GM21528 (cell line): ENCODE data around the gene SLC49A3.
"Not testable (repeated sequence)": the region's sequence is repeated elsewhere in the genome, so short reads cannot be mapped to it uniquely, and the experiment has no call there.

Experiments
- ATAC-seq: cut with Tn5 transposase; IDR thresholded peaks from one replicate; pipeline ENCODE4 v1.9.1; 2021; ENCODE audit warnings: mild to moderate bottlenecking, moderate library complexity; ENCODE audit not compliant: unreplicated experiment, low FRiP score

Gene SLC49A3

DNA sequence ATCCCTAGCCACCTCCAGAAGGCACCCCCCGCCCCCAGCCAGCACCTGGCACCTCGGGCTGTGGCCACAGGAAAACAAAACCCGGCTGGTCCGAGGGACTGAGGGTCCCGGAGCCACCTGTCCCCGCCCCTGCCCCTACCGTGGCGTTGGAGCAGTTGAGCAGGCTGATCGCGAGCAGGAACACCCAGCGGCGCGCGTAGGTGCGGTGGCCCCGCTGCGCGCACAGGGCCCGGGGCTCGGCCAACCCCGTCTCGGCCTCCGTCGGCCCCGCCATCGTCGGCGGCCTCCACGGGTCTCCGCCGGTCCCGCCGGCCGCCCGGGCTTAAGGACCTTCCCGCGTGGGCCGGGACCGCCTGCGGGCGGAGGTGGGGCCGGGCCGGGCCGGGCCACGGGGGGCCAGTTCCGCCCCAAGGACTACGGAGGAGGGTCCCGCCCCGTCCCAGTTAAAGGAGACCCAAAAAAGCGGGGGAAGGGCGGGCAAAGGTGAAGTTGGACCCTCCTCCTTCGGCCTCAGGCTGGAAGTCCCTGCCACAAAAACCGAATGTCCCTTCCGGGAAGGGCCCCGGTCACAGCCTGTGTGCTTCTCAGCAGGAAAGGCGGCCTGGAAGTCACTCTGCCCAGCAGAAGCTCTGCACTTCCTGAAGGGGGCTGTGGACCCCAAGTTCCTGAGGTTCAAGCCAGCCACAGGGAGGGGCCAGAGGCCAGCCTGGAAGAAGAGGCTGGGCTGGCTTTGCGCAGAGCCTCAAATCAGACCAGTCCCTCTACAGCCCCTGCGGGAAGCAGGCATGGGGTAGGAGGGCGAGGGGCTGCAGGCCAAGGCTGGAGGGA is at the start of gene SLC49A3:
SLC49A3 (minus strand) TSS at position 298 of the 828 bp plus-strand sequence; CDS start at position 274, 24 bp downstream.
- ATAC-seq: no peak

DNA sequence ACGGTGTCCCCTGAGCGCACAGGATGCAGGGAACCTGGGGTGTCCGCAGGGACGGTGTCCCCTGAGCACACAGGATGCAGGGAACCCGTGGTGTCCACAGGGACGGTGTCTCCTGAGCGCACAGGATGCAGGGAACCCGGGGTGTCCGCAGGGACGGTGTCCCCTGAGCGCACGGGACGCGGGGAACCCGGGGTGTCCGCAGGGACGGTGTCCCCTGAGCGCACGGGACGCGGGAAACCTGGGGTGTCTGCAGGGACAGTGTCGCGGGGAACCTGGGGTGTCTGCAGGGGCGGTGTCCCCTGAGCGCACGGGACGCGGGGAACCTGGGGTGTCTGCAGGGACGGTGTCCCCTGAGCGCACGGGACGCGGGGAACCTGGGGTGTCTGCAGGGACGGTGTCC is 47.6 kb upstream of the SLC49A3 start:
- ATAC-seq: not testable (repeated sequence)

DNA sequence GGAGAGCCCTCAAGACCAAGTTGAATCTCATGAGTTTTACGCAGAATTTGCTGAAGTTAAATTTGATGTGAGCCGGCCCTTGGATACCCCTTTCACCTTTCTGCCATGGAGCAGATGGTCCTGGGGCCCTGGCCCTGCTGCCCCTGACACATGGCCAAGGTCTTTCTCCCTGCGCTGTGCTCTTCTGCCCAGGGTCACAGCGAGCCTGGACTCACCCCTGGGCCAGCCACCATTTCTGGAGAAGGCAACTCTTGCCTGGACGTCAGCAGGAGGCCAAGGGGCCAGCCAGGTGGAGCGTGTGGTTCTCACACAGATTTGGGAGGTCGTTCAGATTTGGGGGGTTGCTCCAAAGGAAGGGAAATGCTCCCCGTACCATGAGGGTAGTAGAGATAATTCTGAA is 46.6 kb upstream of the SLC49A3 start:
- ATAC-seq: no peak

DNA sequence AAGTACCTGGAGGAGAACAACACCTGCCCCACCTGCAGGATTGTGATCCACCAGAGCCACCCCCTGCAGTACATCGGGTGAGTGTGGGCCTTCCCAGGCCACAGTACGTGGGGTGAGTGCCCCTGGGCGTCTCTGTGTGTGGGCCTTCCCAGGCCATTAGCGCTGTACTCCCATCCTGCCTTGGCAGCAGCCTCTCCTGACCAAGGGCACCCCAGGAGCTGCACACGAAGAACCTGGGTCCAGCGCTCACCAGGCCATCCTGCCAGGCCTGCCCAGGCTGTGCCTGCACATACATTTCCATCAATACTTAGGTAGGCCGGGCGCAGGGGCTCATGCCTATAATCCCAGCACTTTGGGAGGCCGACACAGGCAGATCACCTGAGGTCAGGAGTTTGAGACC is 46.0 kb upstream of the SLC49A3 start:
- no peak for ATAC-seq

DNA sequence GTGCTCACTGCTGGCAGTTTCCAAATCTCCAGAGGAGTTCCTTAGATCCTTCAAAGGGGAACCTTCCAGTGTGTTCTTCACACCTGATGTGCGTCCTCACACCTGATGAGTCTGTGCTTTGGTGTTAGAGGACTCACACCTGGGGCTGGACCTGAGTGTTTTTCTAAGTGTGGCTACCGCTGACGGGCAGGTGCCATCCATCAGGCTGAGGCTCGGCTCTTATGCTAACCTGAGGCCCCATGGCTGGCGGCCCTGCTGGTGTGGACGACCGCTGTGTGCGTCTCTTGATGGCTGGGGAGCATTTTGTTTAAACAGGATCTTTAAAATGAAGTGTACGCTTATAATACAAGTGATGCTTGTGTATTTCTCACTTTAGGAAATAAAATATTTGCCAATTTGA is 45.1 kb upstream of the SLC49A3 start:
- ATAC-seq: no peak

DNA sequence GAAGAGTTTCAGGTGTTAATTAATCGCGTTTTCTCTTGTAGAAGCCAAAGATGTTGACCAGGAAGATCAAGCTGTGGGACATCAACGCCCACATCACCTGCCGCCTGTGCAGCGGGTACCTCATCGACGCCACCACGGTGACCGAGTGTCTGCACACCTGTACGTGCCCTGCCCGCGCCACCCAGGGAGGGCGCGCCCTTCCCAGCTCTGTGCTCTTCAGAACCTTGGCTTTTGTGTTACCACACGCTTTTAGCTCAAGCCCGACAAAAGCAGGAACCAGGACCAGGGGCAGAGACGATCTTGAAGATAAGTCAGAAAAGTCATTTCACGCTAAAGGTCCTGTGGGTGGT is 44.7 kb upstream of the SLC49A3 start:
- ATAC-seq: no peak

DNA sequence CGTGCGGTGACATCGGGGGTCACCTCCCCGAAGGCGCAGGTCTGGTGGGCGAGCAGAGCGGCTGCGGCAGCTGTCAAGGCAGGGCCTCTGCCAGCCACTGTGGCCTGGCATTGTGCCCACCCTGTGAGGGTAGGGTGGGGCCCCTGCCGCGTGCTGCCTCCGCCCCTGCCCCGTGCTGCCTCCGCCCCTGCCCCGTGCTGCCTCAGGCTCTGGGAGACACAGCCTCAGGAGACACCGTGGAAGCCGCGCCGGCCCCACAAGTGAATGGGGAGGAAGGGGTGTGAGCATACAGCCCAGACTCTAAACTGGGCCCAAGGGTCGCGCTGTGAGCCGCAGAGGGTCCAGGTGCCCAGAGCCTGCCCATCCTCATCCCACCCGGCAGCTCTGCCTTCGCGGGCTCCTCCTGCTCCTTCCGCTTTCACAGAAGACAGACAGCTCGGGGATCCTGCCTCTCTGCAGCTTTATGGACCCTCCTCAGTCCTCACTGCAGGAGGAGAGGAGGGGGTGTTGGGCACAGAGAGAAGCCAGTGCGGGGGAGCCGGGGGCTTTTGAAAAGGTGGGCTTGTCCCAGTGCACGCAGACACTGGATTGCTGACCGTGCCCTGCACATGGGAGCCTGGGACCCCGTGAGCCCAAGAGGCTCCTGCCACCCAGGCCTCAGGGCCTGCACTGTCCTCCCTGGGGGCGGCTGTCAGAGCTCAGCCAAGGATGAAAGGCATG is 44.1 kb upstream of the SLC49A3 start:
- ATAC-seq: no peak

DNA sequence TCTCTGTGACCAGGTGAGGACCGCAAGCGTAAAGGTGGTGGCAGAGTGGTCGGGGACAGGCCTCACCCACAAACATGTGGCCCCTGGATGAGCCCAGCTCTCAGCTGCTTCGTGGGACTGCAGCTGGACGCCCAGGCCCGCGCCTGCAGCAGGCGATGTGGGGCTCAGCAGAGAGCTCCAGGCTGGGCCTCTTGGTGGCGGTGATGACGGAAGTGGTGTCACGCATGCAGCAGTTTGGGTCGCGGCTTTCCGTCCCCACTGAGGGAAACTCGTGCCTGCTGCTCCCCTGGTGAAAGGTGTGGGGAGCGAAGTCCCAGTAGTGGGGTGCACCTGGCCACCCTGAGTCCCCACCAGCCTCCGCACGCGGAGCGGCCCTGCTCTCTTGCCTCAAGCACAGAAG is 43.5 kb upstream of the SLC49A3 start:
- no peak for ATAC-seq

DNA sequence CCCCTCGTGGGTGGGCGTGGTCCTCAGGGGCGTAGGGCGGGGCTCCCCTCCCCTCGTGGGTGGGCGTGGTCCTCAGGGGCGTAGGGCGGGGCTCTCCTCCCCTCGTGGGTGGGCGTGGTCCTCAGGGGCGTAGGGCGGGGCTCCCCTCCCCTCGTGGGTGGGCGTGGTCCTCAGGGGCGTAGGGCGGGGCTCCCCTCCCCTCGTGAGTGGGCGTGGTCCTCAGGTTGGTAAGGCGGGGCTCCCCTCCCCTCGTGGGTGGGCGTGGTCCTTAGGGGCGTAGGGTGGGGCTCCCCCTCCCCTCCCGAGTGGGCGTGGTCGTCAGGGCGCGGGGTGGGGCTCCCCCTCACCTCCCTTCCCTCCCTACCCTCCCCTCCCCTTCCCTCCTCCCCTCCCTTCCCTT is 43.0 kb upstream of the SLC49A3 start:
- ATAC-seq: not testable (repeated sequence)

DNA sequence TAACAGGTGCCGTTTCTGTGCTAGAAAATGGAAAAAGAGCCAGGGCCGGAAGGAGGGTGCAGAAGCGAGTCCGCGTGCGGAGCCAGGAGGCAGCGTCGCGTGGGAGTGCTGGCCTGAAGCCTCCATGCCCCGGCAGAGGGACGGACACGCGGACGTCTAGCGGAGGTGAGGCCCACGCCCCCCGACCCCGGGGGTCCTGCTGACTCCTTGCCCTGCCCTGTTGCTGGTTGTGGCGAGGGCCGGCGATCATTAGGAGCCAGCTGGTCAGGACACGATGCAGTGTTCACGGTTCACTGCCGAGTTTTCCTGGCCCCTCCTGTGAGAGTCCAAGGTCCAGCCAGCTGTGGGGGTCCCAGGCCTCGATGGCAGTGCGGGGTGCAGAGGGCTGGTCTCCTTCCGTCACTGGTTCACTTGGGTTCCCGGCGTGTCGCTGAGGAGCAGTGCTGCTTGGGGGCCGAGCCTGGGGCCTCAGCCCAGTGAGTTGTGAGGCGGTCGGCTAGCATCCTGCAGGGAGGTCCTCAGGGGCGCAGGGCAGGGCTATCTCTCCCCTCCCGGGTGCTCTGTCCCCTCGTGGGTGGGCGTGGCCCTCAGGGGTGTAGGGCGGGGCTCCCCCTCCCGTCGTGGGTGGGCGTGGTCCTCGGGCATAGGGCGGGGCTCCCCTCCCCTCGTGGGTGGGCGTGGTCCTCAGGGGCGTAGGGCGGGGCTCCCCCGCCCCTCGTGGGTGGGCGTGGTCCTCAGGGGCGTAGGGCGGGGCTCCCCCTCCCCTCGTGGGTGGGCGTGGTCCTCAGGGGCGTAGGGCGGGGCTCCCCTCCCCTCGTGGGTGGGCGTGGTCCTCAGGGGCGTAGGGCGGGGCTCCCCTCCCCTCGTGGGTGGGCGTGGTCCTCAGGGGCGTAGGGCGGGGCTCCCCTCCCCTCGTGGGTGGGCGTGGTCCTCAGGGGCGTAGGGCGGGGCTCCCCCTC is 42.3 kb upstream of the SLC49A3 start:
- ATAC-seq: not testable (repeated sequence)

DNA sequence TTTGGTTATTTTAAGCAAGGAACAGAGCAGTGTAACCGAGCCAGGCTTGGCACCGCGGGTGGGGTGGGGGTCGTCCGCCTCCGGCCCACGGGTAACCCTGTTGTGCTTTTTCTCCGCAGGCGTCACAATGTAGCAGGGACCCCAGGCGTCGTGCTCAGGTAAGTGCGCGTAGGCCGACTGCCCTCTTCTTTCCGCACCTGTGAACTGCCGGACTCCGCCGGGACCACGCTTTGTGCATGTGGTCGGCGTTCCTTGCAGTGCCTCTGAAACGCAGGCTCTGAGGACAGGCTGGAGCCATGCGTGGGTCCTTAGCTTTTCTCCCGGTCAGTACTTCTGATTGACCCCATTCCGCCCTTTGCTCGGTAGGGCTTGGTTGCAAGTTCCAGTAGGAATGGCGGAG is 41.6 kb upstream of the SLC49A3 start:
- no peak for ATAC-seq

DNA sequence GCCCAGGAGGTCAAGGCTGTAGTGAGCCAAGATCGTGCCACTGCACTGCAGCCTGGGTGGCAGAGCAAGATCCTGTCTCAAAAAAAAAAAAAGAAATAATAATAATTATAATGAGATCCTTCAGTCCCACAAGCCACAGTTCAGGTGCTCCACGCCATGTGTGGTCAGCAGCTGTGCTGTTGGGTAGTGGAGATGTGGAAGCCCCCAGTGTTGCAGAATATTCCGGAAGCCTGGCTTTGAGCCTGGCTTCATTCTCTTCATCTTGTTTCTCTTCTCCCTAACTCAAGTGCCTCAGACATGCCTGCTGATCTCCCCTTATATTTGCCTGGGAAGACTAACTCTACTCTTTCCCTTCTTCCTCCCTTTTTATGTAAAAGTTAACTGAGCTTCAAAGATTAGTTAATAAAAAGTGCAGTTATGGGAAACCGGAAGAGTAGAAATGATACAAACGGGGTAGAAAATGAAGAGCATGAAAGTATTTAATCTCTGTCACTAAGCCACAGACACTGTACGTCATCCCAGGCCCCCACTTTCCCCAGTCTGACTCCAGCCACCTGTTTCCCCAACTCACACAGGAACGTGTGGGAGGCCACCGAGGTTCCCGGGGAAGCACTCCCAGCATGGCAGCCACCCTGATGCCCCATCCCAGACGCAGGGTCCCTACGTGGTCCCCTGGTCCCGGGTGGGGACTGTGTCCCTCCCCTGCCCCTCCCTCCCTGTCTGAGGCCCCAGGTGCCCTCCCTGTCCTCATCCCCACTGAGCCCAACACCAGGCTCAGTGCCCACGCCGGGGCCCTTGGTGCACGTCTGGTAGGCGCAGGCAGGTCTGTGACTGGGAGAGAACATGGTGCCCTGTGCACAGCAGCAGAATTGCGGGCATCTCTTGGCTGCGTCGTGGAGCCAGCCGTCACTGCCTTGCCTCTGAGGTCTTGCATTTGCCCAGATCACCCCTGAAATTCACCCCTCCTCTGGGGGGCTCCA is 40.7 kb upstream of the SLC49A3 start:
- ATAC-seq: no peak

DNA sequence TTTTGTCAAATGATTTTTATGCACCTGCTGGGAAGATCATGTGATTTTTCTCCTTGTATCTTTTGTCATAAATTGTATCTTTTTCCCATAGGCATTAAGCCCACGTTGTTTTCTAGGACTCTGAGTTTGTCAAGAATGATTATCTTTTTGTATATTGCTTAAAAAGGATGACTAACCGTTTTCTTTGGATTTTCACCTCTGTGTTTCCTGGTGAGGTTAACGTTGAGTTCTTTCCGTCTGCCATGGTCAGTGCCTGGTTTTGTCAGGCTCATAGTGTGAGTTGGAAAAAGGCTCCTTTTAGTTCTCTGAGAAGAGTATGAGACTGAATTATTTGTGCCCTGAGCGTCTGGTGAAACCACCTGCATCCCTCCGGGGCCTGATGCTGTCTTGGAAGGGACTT is 38.6 kb upstream of the SLC49A3 start:
- no peak for ATAC-seq

DNA sequence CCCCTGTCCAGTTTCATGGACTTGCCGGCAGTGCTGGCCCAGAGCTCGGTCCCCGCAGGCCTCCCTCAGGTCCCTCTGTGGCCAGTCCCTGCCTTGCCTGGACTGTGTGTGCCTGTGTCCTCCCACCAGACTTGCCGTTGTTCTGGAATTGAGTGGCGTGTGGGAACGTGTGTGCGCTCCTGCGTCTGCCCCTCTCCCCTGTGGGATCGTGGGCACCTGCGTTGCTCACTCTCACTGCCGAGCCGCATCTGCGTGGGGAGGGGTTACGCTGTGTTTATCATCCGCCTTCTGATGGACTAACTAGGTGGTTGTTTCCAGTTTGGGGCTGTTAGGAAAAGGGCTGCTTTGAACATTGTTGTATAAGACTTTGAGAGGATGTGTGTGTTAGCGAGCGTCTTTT is 37.9 kb upstream of the SLC49A3 start:
- ATAC-seq: no peak

DNA sequence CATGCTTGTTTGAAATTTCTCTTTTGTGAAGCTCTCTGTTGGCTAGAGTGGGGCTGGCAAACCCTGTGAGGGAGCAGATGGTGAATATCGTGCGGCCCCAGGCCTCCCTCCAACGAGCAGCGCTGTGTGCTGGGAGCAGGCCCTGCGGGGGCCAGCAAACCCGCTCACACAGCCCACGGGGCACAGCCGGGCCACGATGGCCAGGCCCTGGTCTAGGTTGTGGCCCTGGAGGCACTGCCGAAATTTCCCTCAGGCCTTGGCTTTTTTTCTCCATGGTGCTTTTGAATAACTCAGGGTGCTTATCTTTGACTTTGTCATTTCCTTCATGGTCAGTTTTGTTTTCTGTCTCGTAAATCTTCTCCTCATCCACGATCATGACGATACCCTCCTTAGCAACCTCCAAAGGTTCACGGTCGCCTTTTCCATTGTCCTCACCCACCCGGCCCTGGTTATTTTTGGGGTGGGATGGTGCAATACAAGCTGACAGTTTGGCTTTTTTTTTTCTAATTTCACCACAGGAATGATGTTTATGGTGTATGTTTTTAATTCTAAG is 37.4 kb upstream of the SLC49A3 start:
- no peak for ATAC-seq

DNA sequence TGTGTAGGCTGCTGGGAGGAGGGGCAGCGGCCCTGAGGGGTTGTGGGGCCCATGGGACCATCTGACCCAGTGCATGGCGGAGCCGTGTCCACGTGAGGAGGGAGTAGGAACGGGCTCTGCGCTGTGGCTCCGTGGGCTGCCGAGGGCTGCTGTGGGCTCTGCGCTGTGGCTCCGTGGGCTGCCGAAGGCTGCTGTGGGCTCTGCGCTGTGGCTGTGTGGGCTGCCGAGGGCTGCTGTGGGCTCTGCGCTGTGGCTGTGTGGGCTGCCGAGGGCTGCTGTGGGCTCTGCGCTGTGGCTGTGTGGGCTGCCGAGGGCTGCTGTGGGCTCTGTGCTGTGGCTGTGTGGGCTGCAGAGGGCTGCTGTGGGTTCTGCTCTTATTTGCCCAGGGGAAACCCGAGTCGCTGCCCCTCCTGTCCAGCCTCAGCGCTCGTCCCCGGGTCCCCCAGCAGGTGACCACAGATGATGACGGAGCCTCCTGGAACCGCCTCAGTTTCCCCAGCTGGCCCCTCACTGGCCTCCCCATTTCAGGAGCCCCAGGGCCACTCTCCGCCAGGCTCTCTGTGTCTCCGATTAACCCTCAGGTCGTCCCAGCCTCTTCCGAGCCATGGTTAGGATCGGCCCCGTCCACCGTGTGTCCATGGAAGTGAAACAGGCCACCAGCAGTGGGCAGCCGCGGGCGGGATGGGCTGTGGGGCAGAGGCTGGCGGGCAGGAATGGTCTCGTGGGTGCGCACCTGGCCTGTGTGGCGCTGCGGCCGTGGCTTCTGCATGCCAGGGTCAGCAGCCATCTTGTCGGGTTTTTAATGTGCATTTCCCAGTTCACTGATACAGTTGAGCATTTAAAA is 36.7 kb upstream of the SLC49A3 start:
- ATAC-seq: no peak

DNA sequence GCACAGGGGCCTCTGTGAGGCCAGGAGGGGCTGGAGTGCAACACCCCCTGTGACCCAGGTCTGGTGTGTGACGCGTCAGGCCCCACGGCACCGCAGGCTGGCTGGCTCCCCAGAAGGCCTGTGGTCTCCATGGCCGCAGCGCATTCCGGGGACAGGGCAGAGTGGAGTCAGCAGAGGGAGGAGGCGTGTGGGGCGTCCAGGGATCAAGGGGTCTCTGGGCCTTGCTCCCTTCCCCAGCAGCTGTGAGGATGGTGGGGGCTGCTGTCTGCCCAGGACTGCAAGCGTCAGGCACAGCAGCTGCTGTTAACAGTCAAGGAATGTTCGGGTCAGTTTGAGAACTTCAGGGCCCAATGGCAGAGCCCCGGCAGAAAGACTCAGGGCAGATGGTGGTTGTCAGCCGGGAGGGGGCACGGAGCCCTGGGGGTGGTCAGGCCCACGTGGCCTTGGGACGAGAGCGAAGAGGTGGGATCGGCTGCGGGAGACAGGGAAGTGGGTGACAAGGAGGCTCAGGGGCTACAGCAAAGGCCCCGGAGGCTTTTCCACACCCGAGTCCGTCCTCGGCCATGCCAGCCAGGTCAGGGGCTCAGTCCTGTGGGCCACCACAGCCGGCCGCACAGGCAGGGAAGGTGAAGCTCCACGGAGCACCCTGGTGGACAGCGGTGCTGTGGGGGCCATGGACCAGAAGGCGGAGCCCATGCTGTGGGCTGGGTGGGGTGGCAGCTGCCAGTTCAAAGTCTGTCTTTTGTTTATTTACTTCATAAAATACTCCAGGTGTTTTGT is 35.0 kb upstream of the SLC49A3 start:
- no peak for ATAC-seq

DNA sequence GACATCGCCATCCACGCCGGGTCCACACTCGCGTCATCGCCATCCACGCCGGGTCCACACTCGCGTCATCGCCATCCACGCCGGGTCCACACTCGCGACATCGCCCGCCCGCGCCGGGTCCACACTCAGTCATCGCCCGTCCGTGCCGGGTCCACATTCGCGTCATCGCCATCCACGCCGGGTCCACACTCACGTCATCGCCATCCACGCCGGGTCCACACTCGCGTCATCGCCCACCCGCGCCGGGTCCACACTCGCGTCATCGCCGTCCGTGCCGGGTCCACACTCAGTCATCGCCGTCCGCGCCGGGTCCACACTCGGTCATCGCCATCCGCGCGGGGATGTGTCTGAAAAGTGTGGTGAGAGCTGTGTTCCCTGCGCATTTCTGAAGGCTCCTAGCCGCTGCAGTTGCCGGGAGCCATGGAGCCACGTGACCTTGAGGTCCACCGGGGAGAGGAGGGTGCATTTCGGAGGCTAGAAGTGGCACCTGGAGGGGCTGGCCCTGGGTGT is 34.0 kb upstream of the SLC49A3 start:
- ATAC-seq: no peak
